ENCODE data around the gene THEM4.

The THEM4 gene

GRCh38 chr1:151859891-151860293 is 49.4 kb downstream of the THEM4 start:
- TF ChIP-seq ESRRG (CRISPR knock-in tag; IDR thresholded peaks at IDR 0.05): no peak
- no peak for TF ChIP-seq ISL1 (CRISPR knock-in tag; IDR thresholded peaks at IDR 0.05)
- TF ChIP-seq ZNF565 (CRISPR knock-in tag; conservative IDR thresholded peaks at IDR 0.05; ENCODE audit: low read depth): no peak
- TF ChIP-seq TOX (CRISPR knock-in tag; IDR thresholded peaks at IDR 0.05; ENCODE audit: borderline replicate concordance): no peak
- TF ChIP-seq ZNF70 (CRISPR knock-in tag; IDR thresholded peaks at IDR 0.05): no peak
- no peak for TF ChIP-seq ARNTL (CRISPR knock-in tag; IDR thresholded peaks at IDR 0.05; ENCODE audit: borderline replicate concordance, low read depth)
- TF ChIP-seq TCF4 (CRISPR knock-in tag; IDR thresholded peaks at IDR 0.05; ENCODE audit: borderline replicate concordance): no peak
- no peak for TF ChIP-seq ZNF8 (CRISPR knock-in tag; IDR thresholded peaks at IDR 0.05)
- TF ChIP-seq PPARA (CRISPR knock-in tag; IDR thresholded peaks at IDR 0.05; ENCODE audit: borderline replicate concordance): no peak
- no peak for TF ChIP-seq BACH2 (CRISPR knock-in tag; IDR thresholded peaks at IDR 0.05; ENCODE audit: borderline replicate concordance)
- no peak for ATAC-seq

GRCh38 chr1:151858886-151859665 is 50.2 kb downstream of the THEM4 start:
- TF ChIP-seq ZNF565 (CRISPR knock-in tag; conservative IDR thresholded peaks at IDR 0.05; ENCODE audit: low read depth) (no peak), RARB (CRISPR knock-in tag; IDR thresholded peaks at IDR 0.05) (no peak), CSRNP3 (CRISPR knock-in tag; IDR thresholded peaks at IDR 0.05) (no peak), ESRRG (CRISPR knock-in tag; IDR thresholded peaks at IDR 0.05) (no peak), ZFP3 (CRISPR knock-in tag; IDR thresholded peaks at IDR 0.05) (no peak), TSHZ2 (CRISPR knock-in tag; IDR thresholded peaks at IDR 0.05) (no peak), ZNF8 (CRISPR knock-in tag; IDR thresholded peaks at IDR 0.05) (no peak), POU6F1 (CRISPR knock-in tag; IDR thresholded peaks at IDR 0.05; ENCODE audit: borderline replicate concordance, low read depth) (no peak), ARNTL (CRISPR knock-in tag; IDR thresholded peaks at IDR 0.05; ENCODE audit: borderline replicate concordance, low read depth) (no peak)
- ATAC-seq: no peak

GRCh38 chr1:151858030-151858746 is 51.1 kb downstream of the THEM4 start:
- ATAC-seq: no peak
- no peak for TF ChIP-seq ZC3H10 (CRISPR knock-in tag; IDR thresholded peaks at IDR 0.05)
- no peak for TF ChIP-seq SNAI2 (CRISPR knock-in tag; IDR thresholded peaks at IDR 0.05)
- no peak for TF ChIP-seq TCF4 (CRISPR knock-in tag; IDR thresholded peaks at IDR 0.05; ENCODE audit: borderline replicate concordance)
- TF ChIP-seq BACH2 (CRISPR knock-in tag; IDR thresholded peaks at IDR 0.05; ENCODE audit: borderline replicate concordance): no peak
- TF ChIP-seq CSRNP3 (CRISPR knock-in tag; IDR thresholded peaks at IDR 0.05): no peak
- TF ChIP-seq CSDC2 (CRISPR knock-in tag; IDR thresholded peaks at IDR 0.05): no peak

- ATAC-seq: no peak
- no peak for TF ChIP-seq ZFP3 (CRISPR knock-in tag; IDR thresholded peaks at IDR 0.05)
- TF ChIP-seq POU6F1 (CRISPR knock-in tag; IDR thresholded peaks at IDR 0.05; ENCODE audit: borderline replicate concordance, low read depth): no peak
- TF ChIP-seq CSRNP3 (CRISPR knock-in tag; IDR thresholded peaks at IDR 0.05): no peak
- TF ChIP-seq TSHZ2 (CRISPR knock-in tag; IDR thresholded peaks at IDR 0.05): no peak
- TF ChIP-seq ZC3H10 (CRISPR knock-in tag; IDR thresholded peaks at IDR 0.05): no peak
- TF ChIP-seq ARNTL (CRISPR knock-in tag; IDR thresholded peaks at IDR 0.05; ENCODE audit: borderline replicate concordance, low read depth): no peak
- no peak for TF ChIP-seq ZNF565 (CRISPR knock-in tag; conservative IDR thresholded peaks at IDR 0.05; ENCODE audit: low read depth)
- no peak for TF ChIP-seq BACH2 (CRISPR knock-in tag; IDR thresholded peaks at IDR 0.05; ENCODE audit: borderline replicate concordance)
- no peak for TF ChIP-seq ZNF8 (CRISPR knock-in tag; IDR thresholded peaks at IDR 0.05)
- no peak for TF ChIP-seq TCF4 (CRISPR knock-in tag; IDR thresholded peaks at IDR 0.05; ENCODE audit: borderline replicate concordance)
Measured at GRCh38 chr1:151855933-151856332, 53.4 kb downstream of the THEM4 start.
